Trophoblast cell (in vitro differentiated cells and primary cell): ENCODE data around the gene GHR.

Experiments
- DNase-seq, 2 donors: peaks; one replicate each; pipeline ENCODE4 v3.0.0-alpha.2; 2016
- H2AFZ ChIP-seq: 2 replicates; pipeline ENCODE4 v1.6.1; 2013; ENCODE audit warnings: low read length, moderate library complexity, mild to moderate bottlenecking; ENCODE audit not compliant: insufficient read depth, poor library complexity
- H2AK5ac ChIP-seq: 2 replicates; pipeline ENCODE4 v1.6.1; 2013; ENCODE audit warnings: mild to moderate bottlenecking, low read length
- H2BK120ac ChIP-seq: 2 replicates; pipeline ENCODE4 v1.6.1; 2013; ENCODE audit warnings: low read length, mild to moderate bottlenecking, moderate library complexity; ENCODE audit not compliant: insufficient read depth, poor library complexity
- H2BK12ac ChIP-seq: 2 replicates; pipeline ENCODE4 v1.6.1; 2013; ENCODE audit warnings: mild to moderate bottlenecking, low read length, moderate library complexity
- H2BK5ac ChIP-seq: 2 replicates; pipeline ENCODE4 v1.6.1; 2013; ENCODE audit warnings: low read length, low read depth, moderate library complexity, mild to moderate bottlenecking; ENCODE audit not compliant: poor library complexity
- H3K14ac ChIP-seq: 2 replicates; pipeline ENCODE4 v1.6.1; 2013; ENCODE audit warnings: mild to moderate bottlenecking, low read length
- H3K18ac ChIP-seq: 2 replicates; pipeline ENCODE4 v1.6.1; 2013; ENCODE audit warnings: mild to moderate bottlenecking, low read length
- H3K23ac ChIP-seq: 2 replicates; pipeline ENCODE4 v1.6.1; 2013; ENCODE audit warnings: low read length
- H3K27ac ChIP-seq: 2 replicates; pipeline ENCODE4 v1.5.1; 2013; ENCODE audit warnings: low read depth, mild to moderate bottlenecking, inconsistent platforms, low read length, moderate library complexity
- H3K27me3 ChIP-seq: 2 replicates; pipeline ENCODE4 v1.6.1; 2013; ENCODE audit warnings: inconsistent platforms, mild to moderate bottlenecking, low read length, moderate library complexity; ENCODE audit not compliant: insufficient read depth
- H3K36me3 ChIP-seq, 2 experiments: 1 replicate in 1 of 2; 2 replicates in 1 of 2; pipeline ENCODE4 v1.6.1; 2013; ENCODE audit warnings: low read length in 2 of 2, mild to moderate bottlenecking in 2 of 2, moderate library complexity in 1 of 2; ENCODE audit not compliant: insufficient read depth in 2 of 2, control insufficient read depth in 1 of 2
- H3K4ac ChIP-seq: 2 replicates; pipeline ENCODE4 v1.6.1; 2013; ENCODE audit warnings: low read depth, mild to moderate bottlenecking, low read length, moderate library complexity
- H3K4me1 ChIP-seq, 2 experiments: 1 replicate in 1 of 2; 2 replicates in 1 of 2; pipeline ENCODE4 v1.6.1; 2013; ENCODE audit warnings: low read length in 2 of 2, mild to moderate bottlenecking in 2 of 2, moderate library complexity in 1 of 2; ENCODE audit not compliant: insufficient read depth in 2 of 2, control insufficient read depth in 1 of 2
- H3K4me2 ChIP-seq: 2 replicates; pipeline ENCODE4 v1.6.1; 2013; ENCODE audit warnings: inconsistent platforms, mild to moderate bottlenecking, low read length, moderate library complexity
- H3K4me3 ChIP-seq: 2 replicates; pipeline ENCODE4 v1.5.1; 2013; ENCODE audit warnings: mild to moderate bottlenecking, low read depth, low read length, inconsistent platforms
- H3K79me1 ChIP-seq: one replicate; pipeline ENCODE4 v1.6.1; 2013; ENCODE audit warnings: low read length
- H3K79me2 ChIP-seq: 2 replicates; pipeline ENCODE4 v1.6.1; 2013; ENCODE audit warnings: low read length, mild to moderate bottlenecking; ENCODE audit not compliant: control insufficient read depth, insufficient read depth, poor library complexity
- H3K9ac ChIP-seq: 2 replicates; pipeline ENCODE4 v1.6.1; 2013; ENCODE audit warnings: mild to moderate bottlenecking, low read length
- H3K9me3 ChIP-seq: 2 replicates; pipeline ENCODE4 v1.6.1; 2013; ENCODE audit warnings: low read depth, mild to moderate bottlenecking, control low read depth, inconsistent platforms, low read length; ENCODE audit not compliant: insufficient read depth
- H4K12ac ChIP-seq: 2 replicates; pipeline ENCODE4 v1.6.1; 2013; ENCODE audit warnings: low read depth, mild to moderate bottlenecking, low read length, moderate library complexity
- H4K8ac ChIP-seq: 2 replicates; pipeline ENCODE4 v1.6.1; 2013; ENCODE audit warnings: low read depth, mild to moderate bottlenecking, low read length, moderate library complexity
- H4K91ac ChIP-seq: one replicate; pipeline ENCODE4 v1.6.1; 2013; ENCODE audit warnings: low read depth, mild to moderate bottlenecking, low read length, moderate library complexity
- WGBS: extraction: QIAGEN DNeasy Blood & Tissue Kit; methylation state at CpG from one replicate; pipeline ENCODE4 v1.1.7; 2013; ENCODE audit warnings: missing lambda C conversion rate; ENCODE audit not compliant: insufficient read length, insufficient coverage; ENCODE audit errors: extremely low coverage; 5-methylcytosine and 5-hydroxymethylcytosine counted together

Gene GHR

DNA sequence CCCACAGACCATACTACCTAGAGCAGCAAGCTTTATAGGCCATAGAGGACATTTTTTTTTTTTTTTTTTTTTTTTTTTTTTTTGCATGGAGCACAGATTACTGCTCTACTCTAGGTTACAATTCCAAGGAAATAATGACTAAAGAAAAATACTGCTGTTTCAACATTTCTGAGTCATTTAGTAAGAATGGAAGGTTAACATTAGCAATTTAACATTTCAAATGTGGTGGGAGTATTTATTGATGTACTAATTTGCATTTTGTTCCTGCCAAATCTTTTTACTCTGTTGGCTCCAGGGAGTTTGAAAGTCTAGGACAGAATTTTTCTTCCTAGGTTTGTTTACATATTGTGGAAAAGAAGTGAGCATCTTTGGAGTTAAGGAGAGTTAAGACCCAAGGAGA, 191.3 kb downstream of the GHR start:
- Histone ChIP-seq H2AK5ac (no peak overlapping the region), H2AFZ (no peak overlapping the region), H3K9me3 (no peaks in the 10 kb centered on the region), H4K8ac (no peak overlapping the region), H3K4ac (no peak overlapping the region), H3K79me1 (no peaks in the 10 kb centered on the region), H3K36me3 (no peaks in the 10 kb centered on the region), H2BK120ac (no peak overlapping the region), H3K27ac (no peak overlapping the region), H2BK12ac (no peak overlapping the region), H3K14ac (no peak overlapping the region), H3K23ac (no peak overlapping the region), H3K27me3 (no peaks in the 10 kb centered on the region), H3K4me2 (no peak overlapping the region), H3K18ac (no peak overlapping the region), H4K91ac (no peak overlapping the region), H3K4me3 (no peak overlapping the region), H3K4me1 (no peaks in the 10 kb centered on the region), H4K12ac (no peak overlapping the region), H2BK5ac (no peak overlapping the region), H3K79me2 (no peaks in the 10 kb centered on the region), H3K9ac (no peak overlapping the region)
- DNase-seq, result no peak

DNA sequence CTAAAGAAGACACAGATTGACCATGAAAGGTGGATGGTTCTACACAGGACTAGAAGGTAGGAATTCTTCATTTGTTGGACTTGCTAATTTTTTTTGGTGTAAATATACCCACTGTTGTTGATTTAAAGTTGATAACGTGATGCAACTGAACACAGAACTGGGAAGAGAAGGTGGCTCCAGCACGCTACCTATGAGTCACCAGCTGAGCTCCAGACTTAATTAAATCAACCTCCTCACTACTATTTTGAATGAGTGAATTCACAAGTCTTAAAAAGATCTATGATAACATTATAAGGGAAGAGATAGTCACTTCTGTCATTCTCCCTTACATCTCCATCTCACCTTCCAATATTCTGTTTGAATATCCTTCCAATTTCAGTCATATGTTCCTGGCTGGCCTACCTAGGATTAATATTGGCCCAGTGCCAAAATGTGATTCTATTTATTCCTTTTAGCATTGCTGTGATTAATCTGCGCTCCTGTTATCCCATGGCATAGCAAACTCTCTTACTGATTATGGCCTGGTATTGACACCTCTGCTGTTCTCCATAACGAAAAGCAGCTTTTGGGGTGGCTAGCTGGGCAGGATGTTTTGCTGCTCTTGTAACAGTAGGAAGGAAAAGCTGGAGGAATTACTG, 197.5 kb downstream of the GHR start:
- Histone ChIP-seq H3K9ac (no peak overlapping the region), H3K27me3 (no peaks in the 10 kb centered on the region), H2BK12ac (no peak overlapping the region), H2AK5ac (no peak overlapping the region), H3K23ac (no peak overlapping the region), H3K79me2 (no peaks in the 10 kb centered on the region), H3K14ac (no peak overlapping the region), H3K27ac (no peak overlapping the region), H4K12ac (no peak overlapping the region), H3K36me3 (no peaks in the 10 kb centered on the region), H3K4me1 (no peaks in the 10 kb centered on the region), H4K8ac (no peak overlapping the region), H4K91ac (no peak overlapping the region), H3K4me3 (no peak overlapping the region), H2BK5ac (no peak overlapping the region), H3K4me2 (no peak overlapping the region), H2BK120ac (no peak overlapping the region), H3K9me3 (no peaks in the 10 kb centered on the region), H3K18ac (no peak overlapping the region), H2AFZ (no peak overlapping the region), H3K4ac (no peak overlapping the region), H3K79me1 (no peaks in the 10 kb centered on the region)
- WGBS, result no CpG with 5 or more reads among the region's 4 CpGs
- no peak for DNase-seq

DNA sequence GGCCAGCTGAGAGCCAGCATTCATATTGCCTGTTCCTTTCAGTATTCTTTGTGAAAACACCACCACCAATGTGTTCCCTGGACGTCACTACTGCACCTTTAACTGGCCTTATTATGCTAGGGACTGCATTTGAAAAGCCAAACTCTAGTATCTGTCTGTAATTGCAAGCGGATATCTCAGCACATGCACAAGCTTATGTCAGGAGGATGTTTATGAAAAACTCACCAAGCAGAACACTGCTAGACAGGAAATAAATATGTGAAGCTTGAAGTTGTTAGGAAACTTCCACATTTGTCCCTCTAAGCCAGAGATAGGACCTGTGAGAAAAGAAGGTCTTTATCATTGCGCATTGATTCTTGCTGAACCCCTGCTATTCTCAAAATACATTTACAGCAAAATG, 198.0 kb downstream of the GHR start:
- Histone ChIP-seq H3K9me3 (no peaks in the 10 kb centered on the region), H4K12ac (no peak overlapping the region), H3K79me1 (no peaks in the 10 kb centered on the region), H3K14ac (no peak overlapping the region), H2BK120ac (no peak overlapping the region), H2BK12ac (no peak overlapping the region), H3K27me3 (no peaks in the 10 kb centered on the region), H3K4me2 (no peak overlapping the region), H3K23ac (no peak overlapping the region), H3K4ac (no peak overlapping the region), H3K36me3 (no peaks in the 10 kb centered on the region), H3K9ac (no peak overlapping the region), H3K18ac (no peak overlapping the region), H4K91ac (no peak overlapping the region), H4K8ac (no peak overlapping the region), H3K4me1 (no peaks in the 10 kb centered on the region), H2AFZ (no peak overlapping the region), H3K79me2 (no peaks in the 10 kb centered on the region), H2BK5ac (no peak overlapping the region), H3K27ac (no peak overlapping the region), H3K4me3 (no peak overlapping the region), H2AK5ac (no peak overlapping the region)
- no CpG with 5 or more reads among the region's 3 CpGs for WGBS
- no peak for DNase-seq

DNA sequence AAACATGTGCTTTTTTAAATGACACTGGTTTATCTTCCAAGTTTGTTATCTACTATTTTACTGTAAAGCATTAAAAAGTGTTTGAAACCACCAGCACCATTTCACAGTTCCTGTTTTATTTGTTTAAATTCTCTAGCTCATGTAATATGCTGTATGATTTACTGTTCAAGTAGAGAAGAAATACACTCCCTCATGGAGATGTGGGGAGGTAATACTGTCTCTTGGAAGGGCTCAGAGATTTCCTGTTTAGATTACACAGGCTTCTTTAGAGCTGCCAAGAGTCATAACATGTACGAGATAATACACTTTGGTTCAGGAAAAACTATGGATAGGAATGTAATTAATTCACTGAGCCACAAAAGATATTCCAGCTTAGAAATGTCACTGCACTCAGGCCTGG, 198.4 kb downstream of the GHR start:
- H4K91ac ChIP-seq, result no peak overlapping the region
- no CpG with 5 or more reads among the region's 1 CpG for WGBS
- H3K79me2 ChIP-seq, result no peaks in the 10 kb centered on the region
- no peak overlapping the region for H2AK5ac ChIP-seq
- H3K4me1 ChIP-seq, result no peaks in the 10 kb centered on the region
- H3K27ac ChIP-seq, result no peak overlapping the region
- no peak overlapping the region for H3K4me3 ChIP-seq
- no peak for DNase-seq
- H2BK12ac ChIP-seq, result no peak overlapping the region
- H3K23ac ChIP-seq, result no peak overlapping the region
- H2BK120ac ChIP-seq, result no peak overlapping the region
- no peak overlapping the region for H2AFZ ChIP-seq
- no peak overlapping the region for H2BK5ac ChIP-seq
- H3K9me3 ChIP-seq, result no peaks in the 10 kb centered on the region
- H3K4ac ChIP-seq, result no peak overlapping the region
- H4K12ac ChIP-seq, result no peak overlapping the region
- no peak overlapping the region for H4K8ac ChIP-seq
- H3K4me2 ChIP-seq, result no peak overlapping the region
- H3K9ac ChIP-seq, result no peak overlapping the region
- no peaks in the 10 kb centered on the region for H3K27me3 ChIP-seq
- no peak overlapping the region for H3K14ac ChIP-seq
- no peak overlapping the region for H3K18ac ChIP-seq
- H3K36me3 ChIP-seq, result no peaks in the 10 kb centered on the region
- no peaks in the 10 kb centered on the region for H3K79me1 ChIP-seq
